Measurements from ENCODE around the gene YARS1. TPM values are rescaled to one million over a fixed set of nuclear protein-coding genes. Genes with fewer than 3 reads are reported as not detected.

YARS1 gene
- total RNA-seq, 1 experiment from 2014 or later, result 244 TPM

- H4K20me1 ChIP-seq (ENCODE audit: insufficient read depth), result peaks cover 10% of the 10 kb centered on the region; the same call in 1 of the 2 replicates
Measured at GRCh38 chr1:32810358-32810757, 6.8 kb downstream of the YARS1 start.

More at GRCh38 chr1:32810358-32810757, 6.8 kb downstream of the YARS1 start:
- TF ChIP-seq SP1 (IDR thresholded peaks at IDR 0.05; ENCODE audit: low read depth) (no peak), RAD21 (IDR thresholded peaks at IDR 0.05; ENCODE audit: low read depth) (no peak), SIN3A (IDR thresholded peaks at IDR 0.05; ENCODE audit: low read depth) (no peak), POLR2A (IDR thresholded peaks at IDR 0.05; ENCODE audit: borderline replicate concordance, extremely low read depth, insufficient read depth, insufficient read length) (no peak), EZH2 (IDR thresholded peaks at IDR 0.05) (no peak), ATF3 (IDR thresholded peaks at IDR 0.05) (no peak), JUND (IDR thresholded peaks at IDR 0.05) (no peak), SRF (IDR thresholded peaks at IDR 0.05; ENCODE audit: low read depth) (no peak), MAX (IDR thresholded peaks at IDR 0.05) (no peak), CTCF (IDR thresholded peaks at IDR 0.05 in 2 of 3, conservative IDR thresholded peaks at IDR 0.05 in 1 of 3; ENCODE audit: borderline replicate concordance in 1 of 3, insufficient read depth in 1 of 3, low read depth in 2 of 3, low read length in 2 of 3) (no peak)
- Histone ChIP-seq H3K9me3 (ENCODE audit: control insufficient read depth in 1 of 2, insufficient read depth in 1 of 2, low read depth in 1 of 2, low read length in 2 of 2) (no peaks in the 10 kb centered on the region), H3K4me1 (ENCODE audit: control insufficient read depth in 1 of 2, insufficient read depth in 2 of 2, low read length in 2 of 2) (peaks cover 12 to 17% of the 10 kb centered on the region in 2 experiments), H3K79me2 (ENCODE audit: insufficient read depth, low read length) (peaks cover 95% of the 10 kb centered on the region), H3K4me2 (ENCODE audit: low read length) (no peak overlapping the region), H2AFZ (ENCODE audit: low read depth, low read length, poor library complexity, severe bottlenecking) (no peak overlapping the region), H3K9me2 (ENCODE audit: insufficient read depth) (no peaks in the 10 kb centered on the region), H3K27ac (ENCODE audit: low read depth, low read length) (no peak overlapping the region), H3K27me3 (ENCODE audit: insufficient read depth, low read length) (no peaks in the 10 kb centered on the region), H3K4me3 (replicated peaks in 1 of 2; ENCODE audit: low read depth in 1 of 2, low read length in 2 of 2) (no peak overlapping the region), H3K36me3 (ENCODE audit: control insufficient read depth in 1 of 2, insufficient read depth in 2 of 2, low read length in 2 of 2) (peaks cover 32 to 49% of the 10 kb centered on the region in 2 experiments), H3K9ac (ENCODE audit: low read length) (no peak overlapping the region)
- ATAC-seq (no peak), DNase-seq (ENCODE audit: low read depth, low spot score) (no peak)
- intact Hi-C loops (cut with micrococcal nuclease), result no loop called here
- ChIA-PET CTCF (no interaction called here), RAD21 (ENCODE audit: low non-redundant PET in 1 of 2, low total read pairs in 2 of 2, uncharacterized antibody in 2 of 2, unreplicated experiment in 2 of 2) (no interaction called here), POLR2A (interaction anchor here (0.6 kb wide), 1 partner anchor 290 kb away, joined by 5 read pairs; no protein-coding TSS in a partner anchor)
- BruUV-seq (replicated peaks), result no TSS peak
